NCI-H510A treated with DMSO at 0.1 percent for 48 hours (cell line): ENCODE data around the gene GINS1.
A peak's percentile ranks its signal among the peaks of the same experiment; 100 is the strongest.

ENCODE experiments used
- DNase-seq: peaks from one replicate; lab custom pipeline; 2025; lab: John Stamatoyannopoulos, UW

GINS1 gene

GRCh38 chr20:25407311-25408169 is at the start of gene GINS1:
Gene GINS1, plus strand, starts transcription at chr20:25407673. Its CDS starts 148 bp downstream, at chr20:25407821.
- DNase-seq: peak; percentile 97

GRCh38 chr20:25360631-25361286 is 46.7 kb upstream of the GINS1 start:
- DNase-seq: peak; percentile 54

GRCh38 chr20:25361287-25361683 is 46.2 kb upstream of the GINS1 start:
- DNase-seq: no peak

GRCh38 chr20:25364180-25364788 is 43.2 kb upstream of the GINS1 start:
- DNase-seq: no peak

- DNase-seq: no peak
Observed at GRCh38 chr20:25364879-25365699, 42.4 kb upstream of the GINS1 start.

GRCh38 chr20:25368526-25368925 is 38.9 kb upstream of the GINS1 start:
- DNase-seq: no peak

- no peak for DNase-seq
Observed at GRCh38 chr20:25368976-25369375, 38.5 kb upstream of the GINS1 start.

GRCh38 chr20:25369529-25369928 is 37.9 kb upstream of the GINS1 start:
- no peak for DNase-seq

- no peak for DNase-seq
Observed at GRCh38 chr20:25369971-25370370, 37.5 kb upstream of the GINS1 start.

GRCh38 chr20:25372584-25373336 is 34.7 kb upstream of the GINS1 start:
- no peak for DNase-seq

- DNase-seq: no peak
Observed at GRCh38 chr20:25374842-25375241, 32.6 kb upstream of the GINS1 start.

- DNase-seq: no peak
Observed at GRCh38 chr20:25376236-25376635, 31.2 kb upstream of the GINS1 start.

- DNase-seq: no peak
Observed at GRCh38 chr20:25376886-25377285, 30.6 kb upstream of the GINS1 start.

GRCh38 chr20:25378189-25378883 is 29.1 kb upstream of the GINS1 start:
- DNase-seq: no peak

- DNase-seq: no peak
Observed at GRCh38 chr20:25378884-25379733, 28.4 kb upstream of the GINS1 start.

GRCh38 chr20:25380945-25381614 is 26.4 kb upstream of the GINS1 start:
- DNase-seq: no peak

GRCh38 chr20:25382704-25383370 is 24.6 kb upstream of the GINS1 start:
- no peak for DNase-seq

- peak; percentile 64 for DNase-seq
Observed at GRCh38 chr20:25389401-25389857, 18.0 kb upstream of the GINS1 start.
